ENCODE data around the gene CACNG5. TPM values are rescaled to one million over a fixed set of nuclear protein-coding genes. Genes with fewer than 3 reads are reported as not detected.

The CACNG5 gene
- total RNA-seq, 4 donors from 2014 or later: not detected

- TF ChIP-seq, protein P1, sequence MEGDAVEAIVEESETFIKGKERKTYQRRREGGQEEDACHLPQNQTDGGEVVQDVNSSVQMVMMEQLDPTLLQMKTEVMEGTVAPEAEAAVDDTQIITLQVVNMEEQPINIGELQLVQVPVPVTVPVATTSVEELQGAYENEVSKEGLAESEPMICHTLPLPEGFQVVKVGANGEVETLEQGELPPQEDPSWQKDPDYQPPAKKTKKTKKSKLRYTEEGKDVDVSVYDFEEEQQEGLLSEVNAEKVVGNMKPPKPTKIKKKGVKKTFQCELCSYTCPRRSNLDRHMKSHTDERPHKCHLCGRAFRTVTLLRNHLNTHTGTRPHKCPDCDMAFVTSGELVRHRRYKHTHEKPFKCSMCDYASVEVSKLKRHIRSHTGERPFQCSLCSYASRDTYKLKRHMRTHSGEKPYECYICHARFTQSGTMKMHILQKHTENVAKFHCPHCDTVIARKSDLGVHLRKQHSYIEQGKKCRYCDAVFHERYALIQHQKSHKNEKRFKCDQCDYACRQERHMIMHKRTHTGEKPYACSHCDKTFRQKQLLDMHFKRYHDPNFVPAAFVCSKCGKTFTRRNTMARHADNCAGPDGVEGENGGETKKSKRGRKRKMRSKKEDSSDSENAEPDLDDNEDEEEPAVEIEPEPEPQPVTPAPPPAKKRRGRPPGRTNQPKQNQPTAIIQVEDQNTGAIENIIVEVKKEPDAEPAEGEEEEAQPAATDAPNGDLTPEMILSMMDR (IDR thresholded peaks at IDR 0.05): no peak
- DNase-seq (ENCODE audit: low spot score): no peak
- no peak for ATAC-seq (ENCODE audit: low FRiP score)
These were observed 75.9 kb downstream of the CACNG5 start for GRCh38 chr17:66910651-66911285.

DNA sequence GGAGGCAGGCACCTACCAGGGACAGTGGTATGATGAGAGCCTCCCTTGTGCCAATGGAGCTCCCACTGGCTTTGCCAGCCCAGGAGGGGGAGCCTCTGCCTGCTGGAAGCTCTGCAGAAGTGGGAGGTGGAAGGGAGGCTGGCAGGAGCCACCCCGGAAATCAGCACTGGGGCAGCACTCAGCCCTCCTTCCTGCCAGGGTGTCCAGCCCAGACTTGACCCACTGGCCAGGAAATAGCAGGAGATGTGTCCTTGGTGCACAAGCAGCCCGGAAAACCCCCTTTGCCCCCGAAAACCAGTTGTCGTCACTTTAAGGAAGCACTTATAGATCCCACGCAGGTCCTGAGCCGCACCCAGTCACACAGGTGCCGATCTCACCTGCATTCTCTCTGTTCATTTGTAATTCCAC lies 80.3 kb downstream of the CACNG5 start:
- no peak for DNase-seq (ENCODE audit: low spot score)

DNA sequence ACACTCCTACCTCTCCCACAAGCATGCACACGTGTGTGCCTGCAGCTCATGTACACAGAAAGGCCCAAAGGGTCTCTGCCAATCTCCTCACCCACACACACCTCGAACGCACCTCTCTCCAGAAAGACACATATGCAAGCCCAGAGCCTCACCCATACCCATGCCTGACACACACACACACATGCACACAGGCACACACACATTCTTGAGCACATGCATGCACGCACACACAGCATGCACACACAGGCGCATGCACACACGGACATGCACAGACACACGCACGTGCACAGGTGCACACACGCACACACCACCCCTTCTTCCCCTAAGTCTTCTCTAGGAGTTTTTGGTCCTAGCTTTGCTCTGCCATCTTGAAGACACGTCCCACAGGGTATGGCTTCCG lies 80.9 kb downstream of the CACNG5 start:
- DNase-seq (ENCODE audit: low spot score): no peak

More for the DNA sequence above, 80.3 kb downstream of the CACNG5 start:
- no peak for ATAC-seq (ENCODE audit: low FRiP score)
- TF ChIP-seq, protein P1 (IDR thresholded peaks at IDR 0.05): no peak

GRCh38 chr17:66916946-66917345 lies 82.0 kb downstream of the CACNG5 start:
- TF ChIP-seq, protein P1 (IDR thresholded peaks at IDR 0.05): no peak
- ATAC-seq (ENCODE audit: low FRiP score) (no peak), DNase-seq (ENCODE audit: low spot score) (no peak)

More for the DNA sequence above, 80.9 kb downstream of the CACNG5 start:
- TF ChIP-seq, protein P1 (IDR thresholded peaks at IDR 0.05): no peak
- ATAC-seq (ENCODE audit: low FRiP score): no peak

- DNase-seq (ENCODE audit: low spot score): no peak
These were observed 84.0 kb downstream of the CACNG5 start for GRCh38 chr17:66918896-66919295.

GRCh38 chr17:66920435-66920834 lies 85.5 kb downstream of the CACNG5 start:
- ATAC-seq (ENCODE audit: low FRiP score) (no peak), DNase-seq (ENCODE audit: low spot score) (no peak)
- TF ChIP-seq, protein P1 (IDR thresholded peaks at IDR 0.05): no peak

More at GRCh38 chr17:66918896-66919295, 84.0 kb downstream of the CACNG5 start:
- ATAC-seq (ENCODE audit: low FRiP score): no peak
- TF ChIP-seq, protein P1 (IDR thresholded peaks at IDR 0.05): no peak

DNA sequence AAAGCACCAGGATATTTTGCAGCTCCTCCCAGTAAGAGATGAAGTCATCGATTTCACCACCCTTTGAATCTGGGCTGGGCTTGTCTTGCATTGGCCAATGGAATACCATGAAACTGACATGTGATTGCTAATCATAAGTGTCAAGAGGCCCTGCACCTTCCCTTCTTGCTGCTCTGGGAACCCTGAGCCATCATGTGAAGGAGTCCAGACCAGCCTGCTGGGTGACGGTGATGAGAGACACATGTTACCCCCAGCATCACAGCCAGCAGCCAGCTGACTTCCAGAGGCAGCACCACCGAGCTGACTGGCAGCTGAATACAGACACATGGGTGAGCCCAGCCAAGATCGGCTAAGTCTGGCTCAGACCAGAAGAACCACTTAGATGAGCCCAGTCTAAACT lies 86.0 kb downstream of the CACNG5 start:
- ATAC-seq (ENCODE audit: low FRiP score) (no peak), DNase-seq (ENCODE audit: low spot score) (no peak)

More for the DNA sequence above, 86.0 kb downstream of the CACNG5 start:
- TF ChIP-seq, protein P1 (IDR thresholded peaks at IDR 0.05): no peak

Data from omental fat pad (tissue), 4 donors.